Cardiac fibroblast (primary cell): ENCODE measurements around the gene RNF130.
"Not testable (repeated sequence)": the region's sequence is repeated elsewhere in the genome, so short reads cannot be mapped to it uniquely, and the experiment has no call there.

Source experiments
- DNase-seq, 2 donors: peaks; one replicate each; pipeline versions ENCODE4 v3.0.0 to v3.0.0-alpha.2; 2010; ENCODE audit warnings: low read depth in 2 of 2
- H3K4me3 ChIP-seq, 2 donors: replicated peaks in 1 of 2; 1 replicate in 1 of 2; 2 replicates in 1 of 2; pipeline ENCODE4 v1.5.1; 2011; ENCODE audit warnings: low read depth in 2 of 2, low read length in 2 of 2, mild to moderate bottlenecking in 2 of 2, moderate library complexity in 1 of 2
- CTCF ChIP-seq: IDR thresholded peaks from one replicate; pipeline ENCODE4 v1.5.1; 2011; ENCODE audit warnings: low read depth, mild to moderate bottlenecking, low read length, inconsistent platforms

Gene RNF130

GRCh38 chr5:179967489-179967888 is 104.1 kb downstream of the RNF130 start:
- no peak for DNase-seq
- no peak for TF ChIP-seq CTCF

GRCh38 chr5:179964015-179964414 is 107.5 kb downstream of the RNF130 start:
- TF ChIP-seq CTCF: no peak
- DNase-seq: no peak
- H3K4me3 ChIP-seq: no peak overlapping the region

More at GRCh38 chr5:179967489-179967888, 104.1 kb downstream of the RNF130 start:
- H3K4me3 ChIP-seq: no peak overlapping the region

GRCh38 chr5:179963375-179963774 is 108.2 kb downstream of the RNF130 start:
- peak in 1 of 2 donors; percentile 58 for DNase-seq

GRCh38 chr5:179960204-179960831 is 111.2 kb downstream of the RNF130 start:
- no peak overlapping the region for H3K4me3 ChIP-seq
- no peak for DNase-seq
- no peak for TF ChIP-seq CTCF

More at GRCh38 chr5:179963375-179963774, 108.2 kb downstream of the RNF130 start:
- H3K4me3 ChIP-seq: no peak overlapping the region
- TF ChIP-seq CTCF: no peak

- no peak for TF ChIP-seq CTCF
- no peak overlapping the region for H3K4me3 ChIP-seq
- DNase-seq: no peak
These were observed 111.9 kb downstream of the RNF130 start for GRCh38 chr5:179959641-179960040.

GRCh38 chr5:179959118-179959517 is 112.4 kb downstream of the RNF130 start:
- DNase-seq: not testable (repeated sequence)

GRCh38 chr5:179955630-179956029 is 115.9 kb downstream of the RNF130 start:
- no peak overlapping the region for H3K4me3 ChIP-seq
- DNase-seq: no peak
- no peak for TF ChIP-seq CTCF

More at GRCh38 chr5:179959118-179959517, 112.4 kb downstream of the RNF130 start:
- H3K4me3 ChIP-seq: not testable (repeated sequence)
